Measurements from ENCODE around the gene YY1.
A peak's percentile ranks its signal among the peaks of the same experiment; 100 is the strongest.

- TF ChIP-seq CTCF (conservative IDR thresholded peaks at IDR 0.05; ENCODE audit: low read depth, low read length) (peak; percentile 23; the same call in 1 of the 2 replicates), POLR2A (IDR thresholded peaks at IDR 0.05; ENCODE audit: low read depth, low read length) (no peak), USF2 (IDR thresholded peaks at IDR 0.05; ENCODE audit: low read depth, low read length) (no peak), BHLHE40 (IDR thresholded peaks at IDR 0.05; ENCODE audit: low read depth, low read length) (no peak)
These were observed 32.4 kb downstream of the YY1 start for GRCh38 chr14:100271247-100271939.
